HEK293 (cell line): ENCODE measurements around the gene GAS1.

ENCODE experiments used
- CTCF ChIA-PET: fragments of 350-600 bp; formaldehyde crosslinking; extraction: SDS; loops from one replicate; lab custom pipeline; 2021; ENCODE audit warnings: antibody characterized with exemption; lab: Yijun Ruan, JAX
- POLR2A ChIA-PET: fragments of 300-600 bp; formaldehyde crosslinking; extraction: SDS; loops from one replicate; lab custom pipeline; 2020; ENCODE audit warnings: antibody characterized with exemption, inconsistent platforms; lab: Yijun Ruan, JAX
- H3K27ac ChIP-seq: fragments of 200-500 bp; sonication (Bioruptor generic); 2 replicates; pipeline ENCODE4 v1.5.1; 2014; ENCODE audit warnings: low read depth, low read length, control low read depth, inconsistent platforms; ENCODE audit errors: extremely low read depth
- H3K36me3 ChIP-seq, 2 experiments: fragments of 200-500 bp in 1 of 2; sonication (Bioruptor generic) in 1 of 2; 1 replicate in 1 of 2; 2 replicates in 1 of 2; pipeline ENCODE4 v1.5.1; 2014 to 2017; ENCODE audit warnings: inconsistent platforms in 2 of 2, low read length in 2 of 2; ENCODE audit not compliant: control insufficient read depth in 2 of 2, insufficient read depth in 1 of 2
- H3K4me1 ChIP-seq: fragments of 200-500 bp; sonication (Bioruptor generic); 2 replicates; pipeline ENCODE4 v1.5.1; 2014; ENCODE audit warnings: mild to moderate bottlenecking, low read length, inconsistent platforms; ENCODE audit not compliant: control insufficient read depth, insufficient read depth
- H3K4me3 ChIP-seq: 2 replicates; pipeline ENCODE4 v1.5.1; 2011; ENCODE audit warnings: low read depth, mild to moderate bottlenecking, control low read depth, low read length, moderate library complexity
- H3K9me3 ChIP-seq: fragments of 200-500 bp; sonication (Bioruptor generic); 2 replicates; pipeline ENCODE4 v1.5.1; 2014; ENCODE audit warnings: low read depth, low read length, inconsistent platforms; ENCODE audit not compliant: control insufficient read depth, insufficient read depth
- FEZF1 ChIP-seq: fragments of 450-650 bp; formaldehyde crosslinking; IDR thresholded peaks from 2 replicates; pipeline ENCODE4 v1.5.1; 2016; ENCODE audit warnings: missing biosample characterization, missing genetic modification characterization
- KLF8 ChIP-seq: fragments of 450-650 bp; formaldehyde crosslinking; IDR thresholded peaks from 2 replicates; pipeline ENCODE4 v1.5.1; 2016; ENCODE audit warnings: missing biosample characterization, missing genetic modification characterization
- ZBTB48 ChIP-seq: fragments of 450-650 bp; formaldehyde crosslinking; IDR thresholded peaks from 2 replicates; pipeline ENCODE4 v1.5.1; 2016; ENCODE audit warnings: missing biosample characterization, missing genetic modification characterization
- ZNF140 ChIP-seq: fragments of 450-650 bp; formaldehyde crosslinking; IDR thresholded peaks from 2 replicates; pipeline ENCODE4 v1.5.1; 2016; ENCODE audit warnings: missing biosample characterization, missing genetic modification characterization
- ZNF175 ChIP-seq: fragments of 450-650 bp; formaldehyde crosslinking; IDR thresholded peaks from 2 replicates; pipeline ENCODE4 v1.5.1; 2016; ENCODE audit warnings: missing biosample characterization, missing genetic modification characterization
- ZNF184 ChIP-seq: fragments of 450-650 bp; IDR thresholded peaks from 2 replicates; pipeline ENCODE4 v1.5.1; 2018; ENCODE audit warnings: missing biosample characterization, mild to moderate bottlenecking, missing genetic modification characterization
- ZNF2 ChIP-seq: fragments of 450-650 bp; formaldehyde crosslinking; IDR thresholded peaks from 2 replicates; pipeline ENCODE4 v1.5.1; 2016; ENCODE audit warnings: missing biosample characterization, missing genetic modification characterization
- ZNF302 ChIP-seq: fragments of 450-650 bp; formaldehyde crosslinking; IDR thresholded peaks from 2 replicates; pipeline ENCODE4 v1.5.1; 2016; ENCODE audit warnings: missing biosample characterization, missing genetic modification characterization, low read depth
- ZNF311 ChIP-seq: fragments of 450-650 bp; formaldehyde crosslinking; IDR thresholded peaks from 2 replicates; pipeline ENCODE4 v1.5.1; 2017; ENCODE audit warnings: missing biosample characterization, missing genetic modification characterization, borderline replicate concordance
- ZNF341 ChIP-seq: fragments of 450-650 bp; formaldehyde crosslinking; IDR thresholded peaks from 2 replicates; pipeline ENCODE4; 2016; ENCODE audit warnings: low read depth, missing biosample characterization, missing genetic modification characterization
- ZNF37A ChIP-seq: fragments of 450-650 bp; IDR thresholded peaks from 2 replicates; pipeline ENCODE4 v1.5.1; 2018; ENCODE audit warnings: missing biosample characterization, missing genetic modification characterization
- ZNF501 ChIP-seq: fragments of 450-650 bp; formaldehyde crosslinking; IDR thresholded peaks from 2 replicates; pipeline ENCODE4 v1.5.1; 2016; ENCODE audit warnings: missing biosample characterization, missing genetic modification characterization
- ZNF529 ChIP-seq: fragments of 450-650 bp; formaldehyde crosslinking; IDR thresholded peaks from 2 replicates; pipeline ENCODE4 v1.5.1; 2017; ENCODE audit warnings: missing genetic modification characterization, missing biosample characterization; ENCODE audit not compliant: insufficient replicate concordance
- ZNF558 ChIP-seq: fragments of 450-650 bp; formaldehyde crosslinking; IDR thresholded peaks from 2 replicates; pipeline ENCODE4 v1.5.1; 2016; ENCODE audit warnings: missing biosample characterization, missing genetic modification characterization
- ZNF571 ChIP-seq: fragments of 450-650 bp; formaldehyde crosslinking; IDR thresholded peaks from 2 replicates; pipeline ENCODE4 v1.5.0; 2017; ENCODE audit warnings: missing biosample characterization, missing genetic modification characterization
- ZNF596 ChIP-seq: fragments of 450-650 bp; IDR thresholded peaks from 2 replicates; pipeline ENCODE4 v1.5.0; 2018; ENCODE audit warnings: missing biosample characterization, mild to moderate bottlenecking, missing genetic modification characterization, moderate library complexity
- ZNF776 ChIP-seq: fragments of 450-650 bp; formaldehyde crosslinking; IDR thresholded peaks from 2 replicates; pipeline ENCODE4 v1.5.0; 2017; ENCODE audit warnings: missing biosample characterization, missing genetic modification characterization, borderline replicate concordance
- ZNF785 ChIP-seq: fragments of 450-650 bp; formaldehyde crosslinking; IDR thresholded peaks from 2 replicates; pipeline ENCODE4 v1.5.1; 2016; ENCODE audit warnings: missing biosample characterization, missing genetic modification characterization
- TF ChIP-seq, protein P1 (sequence below): fragments of 450-650 bp; formaldehyde crosslinking; IDR thresholded peaks from 2 replicates; pipeline ENCODE4 v1.5.1; 2016; ENCODE audit warnings: missing biosample characterization, missing genetic modification characterization, borderline replicate concordance
- TF ChIP-seq, protein P2 (sequence below): fragments of 450-650 bp; formaldehyde crosslinking; IDR thresholded peaks from 2 replicates; pipeline ENCODE4 v1.5.1; 2016; ENCODE audit warnings: missing biosample characterization, missing genetic modification characterization
- TF ChIP-seq, protein P3 (sequence below): fragments of 450-650 bp; formaldehyde crosslinking; IDR thresholded peaks from 2 replicates; pipeline ENCODE4 v1.5.1; 2016; ENCODE audit warnings: missing biosample characterization, missing genetic modification characterization

GAS1 gene

DNA sequence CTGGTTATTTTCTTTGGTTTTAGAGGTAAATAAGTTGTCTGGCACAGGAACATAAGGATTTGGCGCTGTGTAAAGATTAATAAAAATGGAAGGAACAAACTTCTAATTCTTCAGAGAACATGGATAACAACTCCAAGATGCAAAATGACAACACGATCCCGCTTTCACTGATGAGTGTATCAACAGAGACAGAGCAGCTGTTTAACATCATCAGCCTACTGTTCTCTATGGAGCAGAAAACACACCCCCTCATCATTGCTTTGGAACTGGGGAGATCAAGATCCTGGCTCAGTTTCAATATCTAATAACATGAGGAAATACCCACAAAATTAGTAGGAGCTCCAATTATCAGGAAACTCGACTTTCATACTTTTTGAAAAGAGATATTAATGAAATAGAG is 8.3 kb upstream of the GAS1 start:
- TF ChIP-seq, protein P1, sequence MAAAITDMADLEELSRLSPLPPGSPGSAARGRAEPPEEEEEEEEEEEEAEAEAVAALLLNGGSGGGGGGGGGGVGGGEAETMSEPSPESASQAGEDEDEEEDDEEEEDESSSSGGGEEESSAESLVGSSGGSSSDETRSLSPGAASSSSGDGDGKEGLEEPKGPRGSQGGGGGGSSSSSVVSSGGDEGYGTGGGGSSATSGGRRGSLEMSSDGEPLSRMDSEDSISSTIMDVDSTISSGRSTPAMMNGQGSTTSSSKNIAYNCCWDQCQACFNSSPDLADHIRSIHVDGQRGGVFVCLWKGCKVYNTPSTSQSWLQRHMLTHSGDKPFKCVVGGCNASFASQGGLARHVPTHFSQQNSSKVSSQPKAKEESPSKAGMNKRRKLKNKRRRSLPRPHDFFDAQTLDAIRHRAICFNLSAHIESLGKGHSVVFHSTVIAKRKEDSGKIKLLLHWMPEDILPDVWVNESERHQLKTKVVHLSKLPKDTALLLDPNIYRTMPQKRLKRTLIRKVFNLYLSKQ (tag by site-specific recombination), result no peak
- no peak for TF ChIP-seq ZNF776
- TF ChIP-seq ZNF311 (tag by site-specific recombination), result no peak
- TF ChIP-seq ZNF140 (tag by site-specific recombination), result no peak
- no peak for TF ChIP-seq ZBTB48 (tag by site-specific recombination)
- no peak for TF ChIP-seq ZNF37A (tag by site-specific recombination)
- TF ChIP-seq ZNF302 (tag by site-specific recombination), result no peak
- no peak for TF ChIP-seq ZNF184 (tag by site-specific recombination)
- no peak for TF ChIP-seq ZNF2 (tag by site-specific recombination)
- TF ChIP-seq ZNF529, result no peak
- no peak for TF ChIP-seq ZNF501 (tag by site-specific recombination)
- TF ChIP-seq KLF8 (tag by site-specific recombination), result no peak
- TF ChIP-seq, protein P2, sequence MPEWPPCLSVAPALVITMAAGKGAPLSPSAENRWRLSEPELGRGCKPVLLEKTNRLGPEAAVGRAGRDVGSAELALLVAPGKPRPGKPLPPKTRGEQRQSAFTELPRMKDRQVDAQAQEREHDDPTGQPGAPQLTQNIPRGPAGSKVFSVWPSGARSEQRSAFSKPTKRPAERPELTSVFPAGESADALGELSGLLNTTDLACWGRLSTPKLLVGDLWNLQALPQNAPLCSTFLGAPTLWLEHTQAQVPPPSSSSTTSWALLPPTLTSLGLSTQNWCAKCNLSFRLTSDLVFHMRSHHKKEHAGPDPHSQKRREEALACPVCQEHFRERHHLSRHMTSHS, result no peak
- TF ChIP-seq ZNF558 (tag by site-specific recombination), result no peak
- TF ChIP-seq ZNF571 (tag by site-specific recombination), result no peak
- TF ChIP-seq FEZF1 (tag by site-specific recombination), result no peak
- TF ChIP-seq ZNF341 (tag by site-specific recombination), result no peak
- TF ChIP-seq, all 188 proteins: peak for 0
- Histone ChIP-seq H3K4me3 (no peak overlapping the region), H3K27ac (no peak overlapping the region), H3K9me3 (no peaks in the 10 kb centered on the region), H3K36me3 (no peaks in the 10 kb centered on the region), H3K4me1 (no peaks in the 10 kb centered on the region)
- POLR2A ChIA-PET, result no interaction called here
- CTCF ChIA-PET, result interaction anchor here (1.0 to 1.1 kb wide), 2 partner anchors 9 to 11 kb away, joined by 5 read pairs; partner anchors contain the start of gene GAS1

DNA sequence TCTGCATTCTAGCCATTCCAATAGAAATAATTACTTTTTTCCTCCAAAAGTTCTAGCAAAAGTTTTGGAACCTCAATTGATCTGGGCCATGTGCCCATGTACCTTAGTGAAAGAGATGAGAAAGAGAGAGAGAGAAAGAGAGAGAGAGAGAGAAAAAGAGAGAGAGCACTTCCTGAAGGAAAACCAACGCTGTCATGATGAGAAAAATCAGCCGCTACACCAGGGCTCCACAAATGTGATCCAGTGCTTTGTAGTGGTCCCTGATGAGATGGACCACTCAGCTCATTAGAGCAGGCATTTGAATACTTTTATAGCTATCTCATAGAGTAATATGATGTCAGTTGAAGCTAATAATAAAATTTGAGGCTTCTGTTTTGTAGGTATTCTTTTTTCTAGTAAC is 7.7 kb upstream of the GAS1 start:
- Histone ChIP-seq H3K4me3 (no peak overlapping the region), H3K9me3 (no peaks in the 10 kb centered on the region), H3K4me1 (no peaks in the 10 kb centered on the region), H3K36me3 (no peaks in the 10 kb centered on the region), H3K27ac (no peak overlapping the region)
- TF ChIP-seq ZNF596 (tag by site-specific recombination) (peak; percentile 97), ZNF785 (no peak), ZNF175 (no peak)
- TF ChIP-seq, protein P3, sequence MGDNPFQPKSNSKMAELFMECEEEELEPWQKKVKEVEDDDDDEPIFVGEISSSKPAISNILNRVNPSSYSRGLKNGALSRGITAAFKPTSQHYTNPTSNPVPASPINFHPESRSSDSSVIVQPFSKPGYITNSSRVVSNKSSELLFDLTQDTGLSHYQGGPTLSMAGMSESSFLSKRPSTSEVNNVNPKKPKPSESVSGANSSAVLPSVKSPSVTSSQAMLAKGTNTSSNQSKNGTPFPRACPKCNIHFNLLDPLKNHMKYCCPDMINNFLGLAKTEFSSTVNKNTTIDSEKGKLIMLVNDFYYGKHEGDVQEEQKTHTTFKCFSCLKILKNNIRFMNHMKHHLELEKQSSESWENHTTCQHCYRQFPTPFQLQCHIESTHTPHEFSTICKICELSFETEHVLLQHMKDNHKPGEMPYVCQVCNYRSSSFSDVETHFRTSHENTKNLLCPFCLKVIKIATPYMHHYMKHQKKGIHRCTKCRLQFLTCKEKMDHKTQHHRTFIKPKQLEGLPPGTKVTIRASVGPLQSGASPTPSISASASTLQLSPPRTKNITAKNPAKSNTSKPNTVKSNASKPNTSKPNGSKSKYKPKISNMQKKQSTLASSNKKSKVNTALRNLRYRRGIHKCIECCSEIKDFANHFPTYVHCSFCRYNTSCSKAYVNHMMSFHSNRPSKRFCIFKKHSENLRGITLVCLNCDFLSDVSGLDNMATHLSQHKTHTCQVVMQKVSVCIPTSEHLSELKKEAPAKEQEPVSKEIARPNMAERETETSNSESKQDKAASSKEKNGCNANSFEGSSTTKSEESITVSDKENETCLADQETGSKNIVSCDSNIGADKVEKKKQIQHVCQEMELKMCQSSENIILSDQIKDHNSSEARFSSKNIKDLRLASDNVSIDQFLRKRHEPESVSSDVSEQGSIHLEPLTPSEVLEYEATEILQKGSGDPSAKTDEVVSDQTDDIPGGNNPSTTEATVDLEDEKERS (tag by site-specific recombination), result no peak
- ChIA-PET POLR2A (no interaction called here), CTCF (interaction anchor here (1.0 to 1.1 kb wide), 2 partner anchors 8 to 11 kb away, joined by 5 read pairs; partner anchors contain the start of gene GAS1)
